NCI-H2171 (cell line): Measurements from ENCODE around the gene WDR64.
A peak's percentile ranks its signal among the peaks of the same experiment; 100 is the strongest.

ENCODE experiments used
- DNase-seq: peaks from one replicate; lab custom pipeline; 2025; lab: John Stamatoyannopoulos, UW

WDR64 gene

DNA sequence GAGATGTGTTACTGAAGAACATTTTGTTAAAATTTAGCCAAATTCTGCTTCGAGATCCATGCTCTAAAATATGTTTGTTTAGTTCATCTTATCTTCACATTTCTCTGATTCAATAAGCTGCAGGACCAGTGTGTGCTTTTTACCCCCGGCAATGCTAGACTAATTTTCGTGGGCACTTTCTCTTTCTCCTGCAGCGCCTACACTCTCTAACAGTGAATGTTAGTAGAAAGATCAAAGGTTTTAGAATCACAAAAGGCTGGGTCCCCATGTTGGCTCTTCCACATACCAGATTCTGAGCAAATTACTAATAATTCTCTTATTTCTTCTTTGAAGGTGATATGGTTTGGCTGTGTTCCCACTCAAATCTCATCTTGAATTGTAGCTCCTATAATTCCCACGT lies 20.4 kb upstream of the WDR64 start:
- no peak for DNase-seq

DNA sequence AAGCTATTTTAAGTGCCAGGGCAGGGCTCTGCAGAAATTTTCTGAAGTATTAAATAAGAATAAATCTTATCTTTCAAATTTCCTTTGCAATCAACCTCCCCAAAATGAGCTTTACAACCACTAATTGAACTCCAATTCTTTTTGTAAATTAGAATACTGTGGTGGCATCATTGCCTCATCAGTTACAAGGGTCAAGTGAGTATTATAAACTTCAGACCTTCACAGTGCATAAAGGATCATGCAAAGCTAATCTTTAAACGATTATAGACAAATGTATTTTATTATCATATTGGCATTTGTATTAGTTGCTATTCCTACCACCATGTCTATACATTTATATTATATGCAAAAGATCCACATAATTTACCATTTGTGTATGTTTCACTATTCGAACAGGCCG lies 19.1 kb upstream of the WDR64 start:
- no peak for DNase-seq

DNA sequence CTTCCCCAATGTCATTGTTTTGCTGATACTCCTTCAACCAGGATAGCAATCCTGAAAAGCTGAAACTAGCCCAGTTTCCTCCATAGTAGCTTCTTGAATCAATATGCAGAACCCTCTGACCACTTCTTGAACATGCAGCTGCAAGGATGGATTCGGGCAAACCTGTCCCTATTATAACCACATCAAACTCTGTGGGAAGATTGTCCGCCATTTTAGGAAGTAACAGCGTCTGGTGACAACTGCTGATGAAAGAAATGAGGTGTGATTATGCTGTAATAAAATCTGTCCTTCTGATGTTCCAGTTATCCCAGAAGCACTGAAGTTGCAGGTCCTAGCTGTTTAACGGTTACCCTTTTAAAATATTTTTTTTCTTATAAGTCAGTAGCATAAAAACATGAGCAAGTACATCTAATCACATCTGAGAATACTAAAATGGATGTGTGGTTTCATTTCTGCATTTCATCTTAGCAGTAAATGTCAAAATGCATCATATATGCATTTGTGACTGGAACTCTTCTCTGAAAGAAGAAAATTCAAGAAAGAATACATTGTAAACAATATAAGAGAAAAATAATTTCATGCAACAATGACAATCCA lies 16.4 kb upstream of the WDR64 start:
- DNase-seq, result no peak

DNA sequence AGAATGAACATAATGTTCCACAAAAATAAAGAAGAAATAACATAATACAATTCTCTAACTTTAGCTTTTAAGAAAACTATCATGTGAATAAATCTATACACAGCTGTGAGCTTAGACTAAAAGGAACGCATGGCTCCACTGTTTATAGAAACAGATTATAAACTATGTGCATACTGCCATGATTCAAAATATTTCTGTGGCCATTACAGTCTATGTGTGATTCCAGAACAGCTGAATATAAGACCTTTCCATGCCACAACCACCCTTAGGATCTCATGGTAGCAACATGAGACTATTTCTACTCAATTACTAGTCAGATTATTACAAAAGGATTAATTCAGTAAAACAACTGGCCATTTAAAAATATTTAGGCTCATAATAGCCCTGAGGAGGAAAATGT lies 15.8 kb upstream of the WDR64 start:
- DNase-seq, result no peak

DNA sequence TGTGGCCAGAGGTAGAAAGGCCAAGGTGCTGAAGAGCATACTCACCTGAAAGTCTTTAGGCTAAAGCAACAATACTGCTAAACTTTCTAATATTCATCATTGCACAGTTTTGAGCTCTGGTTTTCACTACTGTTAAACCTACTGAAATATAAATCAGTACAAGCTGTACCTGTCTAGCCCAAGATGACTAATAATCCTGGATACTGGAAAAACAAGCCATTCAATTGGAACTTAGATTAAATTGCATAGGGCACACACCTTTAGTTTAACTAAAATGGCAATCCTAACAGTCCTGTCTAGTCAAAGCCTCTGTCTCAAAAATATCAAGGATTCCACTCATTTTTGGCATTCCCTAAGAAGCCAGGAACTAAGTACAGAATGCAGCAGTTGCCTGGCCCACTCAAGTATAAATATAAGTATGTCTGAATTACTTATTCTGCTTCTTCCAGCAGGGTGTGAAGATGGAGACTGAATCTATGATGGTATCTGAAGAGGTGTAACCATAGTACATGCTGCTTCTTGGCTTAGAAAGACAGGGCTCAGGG lies 15.0 kb upstream of the WDR64 start:
- DNase-seq, result no peak

DNA sequence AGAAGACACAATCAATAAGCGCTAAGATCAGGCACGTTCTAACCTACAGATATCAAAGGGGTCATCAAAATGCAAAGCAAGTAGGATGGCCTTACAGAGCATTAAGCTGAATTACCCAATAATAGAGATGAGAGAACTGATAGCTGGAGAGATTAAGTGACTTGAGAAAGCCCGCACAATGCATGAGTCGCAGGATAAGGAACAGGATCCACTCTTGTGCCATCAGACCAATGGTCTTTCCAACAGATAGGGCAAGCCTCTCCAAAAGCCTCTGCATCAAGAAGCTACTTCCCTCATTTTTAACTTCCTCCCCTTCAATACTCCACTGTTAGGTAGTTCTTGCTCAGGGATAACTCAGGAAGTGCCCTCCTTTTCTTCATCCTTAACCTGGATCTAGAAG lies 14.5 kb upstream of the WDR64 start:
- no peak for DNase-seq

DNA sequence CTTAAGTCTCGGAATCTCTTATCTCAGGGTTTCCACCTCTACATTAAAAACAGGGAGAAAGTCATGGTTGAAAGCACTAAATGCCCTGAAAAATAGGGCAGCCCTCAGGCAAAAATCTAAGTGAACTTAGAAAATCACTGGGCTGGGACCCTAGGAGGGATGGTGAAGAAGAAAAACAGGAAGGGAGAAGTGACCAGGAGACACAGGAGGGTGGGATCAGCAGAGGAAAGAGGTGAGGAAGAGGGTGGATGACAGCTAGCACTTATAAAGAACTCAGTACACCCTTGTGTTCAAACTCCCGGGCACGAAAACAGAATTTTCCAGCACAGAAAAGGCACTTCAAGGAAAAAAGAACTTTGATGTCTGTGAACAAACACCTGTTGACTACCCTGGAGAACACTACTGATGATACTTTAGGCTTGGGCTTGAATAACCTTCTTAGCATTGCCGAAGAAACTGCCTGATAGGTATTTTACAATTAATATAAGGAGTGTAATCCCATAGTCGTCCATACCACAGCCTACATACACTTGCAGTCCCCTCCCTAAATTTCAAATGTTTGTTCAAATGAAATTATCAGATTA lies 13.9 kb upstream of the WDR64 start:
- no peak for DNase-seq

DNA sequence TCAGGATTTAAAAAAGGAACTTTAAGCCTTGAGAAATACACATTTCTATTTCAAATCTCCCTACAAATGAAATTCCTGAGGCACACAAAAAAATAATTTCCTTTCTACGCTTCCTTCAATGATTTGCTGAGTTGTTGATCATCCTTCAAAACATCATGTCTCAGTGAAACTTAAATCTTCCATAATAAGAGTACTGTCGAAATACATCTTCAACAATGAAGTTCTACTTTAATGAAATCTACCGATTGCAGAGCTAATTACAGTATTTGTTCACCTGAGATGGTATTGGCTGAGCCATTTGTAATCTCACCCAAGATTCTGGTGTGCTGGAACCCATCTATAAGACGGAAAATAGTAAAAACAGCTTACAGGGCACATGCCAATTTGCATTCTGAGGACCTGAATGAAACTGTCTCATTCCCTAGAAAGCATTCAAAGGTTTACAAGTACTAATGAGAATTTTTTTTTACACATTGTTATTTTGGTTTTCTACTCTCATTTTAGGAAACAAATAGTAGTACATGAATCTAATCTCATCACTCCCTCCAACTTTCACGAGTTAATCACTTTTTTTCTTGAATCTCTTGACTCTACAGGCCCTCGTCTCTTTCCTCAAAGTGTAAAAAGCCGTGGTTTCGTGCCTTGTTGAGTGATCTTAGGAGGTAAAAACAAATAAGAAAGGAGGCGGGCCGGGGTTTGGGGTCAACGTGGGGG lies 13.0 kb upstream of the WDR64 start:
- no peak for DNase-seq

DNA sequence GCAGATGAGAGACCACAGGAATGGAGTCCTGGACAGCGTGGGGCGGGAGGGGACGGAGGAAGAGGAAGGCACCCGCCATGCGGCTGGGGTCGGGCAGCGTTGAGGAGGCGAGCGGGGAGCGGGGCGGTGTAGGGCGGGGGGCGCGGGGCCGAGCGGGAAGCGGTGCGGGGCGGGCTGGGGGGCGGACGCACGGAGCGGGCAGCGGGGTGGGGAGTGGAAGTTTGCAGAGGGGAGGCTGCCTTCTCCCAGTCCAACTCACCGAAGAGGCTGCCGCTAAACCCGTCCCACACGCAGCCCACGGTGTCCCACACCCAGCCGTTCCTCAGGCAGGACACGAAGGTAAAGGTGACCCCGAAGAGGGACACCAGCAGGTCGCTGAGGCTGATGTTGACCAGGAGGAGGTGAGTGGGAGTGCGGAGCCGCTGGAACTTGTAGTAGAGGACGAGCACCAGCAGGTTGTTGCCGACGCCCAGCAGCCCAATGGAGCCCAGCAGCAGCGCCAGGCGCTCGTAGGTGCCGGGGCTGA lies 12.4 kb upstream of the WDR64 start:
- no peak for DNase-seq

DNA sequence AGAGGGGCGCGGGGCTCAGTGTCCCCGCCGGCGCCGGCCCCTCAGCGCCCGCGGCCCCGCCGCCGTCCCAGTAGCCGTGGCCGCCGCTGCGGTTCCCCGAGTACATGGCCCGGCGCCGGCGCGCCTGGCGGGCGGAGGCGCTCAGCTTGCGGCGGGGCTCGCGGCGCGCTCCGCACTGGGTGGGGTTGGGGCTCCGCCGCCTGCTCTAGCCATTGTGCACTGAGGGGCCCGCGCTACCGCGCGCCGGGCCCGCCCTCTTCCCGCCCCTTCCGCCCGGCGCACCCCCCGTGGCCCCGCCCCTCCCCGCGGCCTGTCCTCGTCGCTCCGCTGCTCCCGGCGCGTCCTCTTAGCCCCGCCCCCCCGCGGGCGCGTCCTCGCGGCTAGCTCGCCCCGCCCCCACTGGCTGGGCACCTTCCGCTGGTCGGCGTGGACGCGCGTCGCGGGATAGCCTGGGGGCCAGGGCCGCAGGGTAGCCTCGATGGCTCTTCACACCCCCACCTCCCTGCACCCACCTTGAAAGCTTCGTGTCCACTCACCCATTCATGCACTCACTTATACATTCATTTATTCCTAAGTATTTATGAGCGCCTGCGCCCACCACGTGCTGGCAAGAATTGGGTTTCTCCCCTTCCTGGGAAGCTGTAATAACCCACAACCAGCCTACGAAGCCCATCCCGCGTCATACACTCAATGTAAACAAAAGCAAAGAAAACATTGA lies 11.8 kb upstream of the WDR64 start, which contains the start of the genes CHML and OPN3:
CHML (minus strand) TSS at position 221 of the 718 bp plus-strand sequence. CDS start 4,603 bp downstream, outside the sequence.
OPN3 (minus strand) TSS at position 221 of the 718 bp plus-strand sequence; CDS start at position 106, 115 bp downstream.
- DNase-seq, result peak; percentile 92

DNA sequence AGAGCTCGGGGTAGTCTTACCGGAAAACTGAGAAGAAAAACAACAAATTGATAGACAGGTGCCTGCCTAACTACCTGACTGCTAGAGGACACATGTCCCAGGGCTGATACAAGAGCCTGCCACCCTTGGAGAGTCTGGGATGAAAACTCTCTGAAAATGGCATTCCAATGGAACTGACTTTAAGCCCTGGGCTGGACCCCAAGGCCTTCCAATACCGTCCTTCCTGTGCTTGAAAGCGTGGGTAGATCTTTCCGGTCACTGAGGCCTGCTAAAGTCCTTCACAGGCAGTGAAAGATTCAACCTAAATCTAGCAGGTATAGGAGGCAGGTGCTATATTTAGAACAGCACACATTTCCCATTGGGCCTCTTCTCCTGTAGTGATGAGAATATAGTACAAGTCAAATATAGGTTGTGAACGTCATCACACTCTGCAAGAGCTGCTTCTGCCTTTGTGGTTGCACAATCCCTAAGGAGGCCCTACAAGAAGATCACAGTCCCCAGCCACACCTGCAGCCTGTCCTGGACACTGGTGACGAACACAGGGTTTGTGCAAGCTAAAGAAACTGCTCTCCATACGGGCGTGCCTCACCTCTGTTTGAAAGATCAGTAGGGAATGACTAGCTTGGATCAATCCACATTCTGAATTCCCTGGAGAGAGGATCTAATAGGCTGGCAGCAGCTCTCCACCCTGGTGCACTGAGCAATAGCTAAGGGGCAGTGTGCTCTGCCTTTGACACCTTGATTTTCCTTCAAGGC lies 11.0 kb upstream of the WDR64 start:
- DNase-seq, result no peak

DNA sequence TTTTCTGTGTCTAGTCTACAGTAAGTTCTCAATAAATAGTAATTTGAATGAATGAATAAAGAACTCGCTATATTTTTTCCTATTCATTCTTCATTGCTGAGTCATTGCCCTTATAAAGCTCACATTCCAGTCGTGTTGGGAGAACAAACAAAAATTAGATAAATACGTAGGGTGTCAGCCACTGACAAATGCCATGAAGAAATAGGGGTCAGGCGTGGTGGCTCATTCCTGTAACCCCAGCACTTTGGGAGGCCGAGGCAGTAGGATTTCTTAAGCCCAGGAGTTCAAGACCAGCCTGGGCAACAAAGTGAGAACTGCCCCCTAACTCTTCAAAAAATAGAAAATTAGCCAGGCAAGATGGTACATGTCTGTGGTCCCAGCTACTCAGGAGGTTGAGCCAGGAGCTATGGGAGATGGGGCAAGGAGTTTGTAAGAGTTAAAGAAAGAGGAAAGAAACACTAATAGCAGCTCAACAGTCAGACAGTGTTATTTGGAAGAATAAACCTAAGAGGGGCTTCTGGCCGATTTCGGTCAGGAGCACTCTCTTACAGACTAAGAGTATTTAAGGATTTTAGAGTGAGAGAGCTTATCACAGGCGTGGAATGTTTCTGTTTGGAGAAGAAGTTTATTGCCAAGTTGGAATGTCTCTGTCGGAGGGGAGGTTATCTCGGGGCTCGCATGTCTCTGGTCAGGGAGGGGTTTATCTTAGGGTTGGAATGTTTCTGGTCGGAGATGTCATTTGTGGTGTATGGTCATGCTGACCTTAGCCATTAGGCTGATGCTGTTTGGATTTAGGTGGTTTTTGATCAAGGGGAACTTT lies 10.1 kb upstream of the WDR64 start:
- DNase-seq, result no peak

DNA sequence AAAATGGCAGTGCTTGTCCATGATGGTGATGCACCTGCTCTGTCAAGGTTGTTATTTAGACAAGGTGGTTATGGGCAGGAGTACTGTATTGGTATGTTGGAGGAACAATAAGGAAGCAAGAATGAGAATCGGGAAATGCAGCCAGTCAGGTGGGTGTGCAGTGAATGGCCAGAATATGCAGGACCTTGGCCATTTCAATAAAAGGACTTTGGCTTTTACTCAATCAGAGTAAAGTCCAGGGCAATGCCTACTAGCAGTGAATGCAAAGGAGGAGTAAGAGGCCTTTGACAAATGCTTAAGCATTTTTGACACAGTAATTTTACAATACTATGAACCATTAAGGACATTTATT lies 9.5 kb upstream of the WDR64 start:
- no peak for DNase-seq

DNA sequence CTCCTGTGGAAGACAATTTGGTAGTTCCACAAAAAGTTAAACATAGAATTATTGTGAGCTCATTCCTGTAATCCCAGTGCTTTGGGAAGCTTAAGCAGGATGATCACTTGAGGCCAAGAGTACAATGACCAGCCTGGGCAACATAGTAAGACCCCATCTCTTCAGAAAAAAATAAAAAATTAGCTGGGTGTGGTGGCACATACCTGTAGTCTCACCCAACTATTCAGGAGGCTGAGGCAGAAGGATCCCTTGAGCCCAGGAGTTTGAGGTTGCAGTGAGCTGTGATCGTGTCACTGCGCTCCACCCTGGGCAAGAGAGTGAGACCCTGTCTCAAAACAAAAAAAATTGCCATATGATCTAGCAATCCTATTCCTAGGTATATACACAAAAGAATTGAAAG lies 7.8 kb upstream of the WDR64 start:
- DNase-seq, result no peak

DNA sequence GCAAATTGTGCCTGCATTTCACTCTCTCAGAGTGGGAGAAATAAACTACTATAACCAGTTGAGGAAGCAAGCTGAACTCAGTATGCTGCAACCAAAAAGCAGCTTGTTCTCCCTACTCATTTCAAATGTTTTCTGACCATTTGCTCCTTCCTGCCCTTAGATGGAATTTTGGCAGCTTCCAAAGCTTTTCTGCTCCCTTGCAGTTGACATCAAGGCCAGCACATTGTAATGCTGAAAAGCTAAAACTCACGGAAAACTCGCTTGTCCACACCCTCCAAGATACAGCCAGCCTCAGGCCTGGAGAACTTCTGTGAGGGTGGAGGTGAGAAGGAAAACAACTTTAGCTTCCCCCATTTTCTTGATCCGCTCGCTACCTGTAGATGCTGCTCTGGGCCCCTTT lies 6.9 kb upstream of the WDR64 start:
- no peak for DNase-seq

DNA sequence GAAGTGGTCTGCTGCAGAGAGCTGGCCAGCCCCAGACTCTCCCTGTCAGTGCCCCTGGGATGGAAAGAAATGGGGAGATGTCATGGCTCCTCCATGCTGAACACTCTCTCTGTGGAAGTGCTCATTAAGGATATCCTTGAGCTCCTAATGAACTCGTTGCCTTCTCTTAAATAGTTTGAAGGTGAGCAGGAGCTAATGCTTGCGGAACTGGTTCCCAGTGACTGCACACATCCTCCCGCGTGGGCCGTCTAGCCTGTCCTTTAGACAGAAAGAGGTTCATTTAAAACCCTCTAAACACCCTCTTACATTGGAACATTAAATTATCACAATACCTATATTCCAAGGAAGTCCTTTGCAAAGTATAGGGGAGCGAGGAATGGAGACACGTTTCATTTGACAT lies 5.9 kb upstream of the WDR64 start:
- DNase-seq, result no peak

DNA sequence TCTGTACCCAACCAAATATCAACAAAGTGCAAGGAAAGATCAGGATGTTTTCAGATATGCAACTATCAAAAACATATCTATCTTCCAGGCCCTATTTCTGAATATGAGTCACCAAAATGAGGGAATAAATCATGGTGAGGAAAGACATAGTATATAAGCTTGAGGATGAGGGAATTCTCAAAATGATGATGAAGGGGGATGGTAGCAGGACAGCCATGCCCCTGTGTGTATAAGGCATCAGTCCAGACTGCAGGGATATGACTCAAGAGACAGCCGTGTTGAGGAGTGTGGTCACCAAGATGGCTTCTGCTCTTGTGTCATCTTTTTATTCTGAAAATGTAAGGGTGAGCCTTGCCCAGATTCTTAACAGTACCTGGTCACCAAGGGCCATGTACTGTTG lies 4.4 kb upstream of the WDR64 start:
- DNase-seq, result no peak

DNA sequence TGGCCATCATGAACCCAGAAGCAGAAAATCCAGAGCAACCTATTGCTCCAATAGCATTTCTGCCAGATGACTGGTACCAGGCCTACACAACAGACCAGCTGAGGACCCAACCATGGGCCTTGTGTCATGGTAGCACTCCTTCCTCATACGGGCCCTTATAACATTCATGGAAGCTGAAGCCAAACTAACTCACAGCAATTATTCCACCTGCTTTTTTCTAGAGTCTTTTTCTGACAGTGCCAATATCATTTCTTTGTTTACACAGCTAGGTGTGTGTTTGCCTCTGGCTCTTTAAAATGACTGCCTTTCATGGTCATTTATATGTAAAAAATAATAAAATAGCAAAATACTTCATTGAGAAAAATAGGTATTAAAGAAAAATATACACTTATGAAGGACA lies 3.9 kb upstream of the WDR64 start:
- DNase-seq, result no peak

DNA sequence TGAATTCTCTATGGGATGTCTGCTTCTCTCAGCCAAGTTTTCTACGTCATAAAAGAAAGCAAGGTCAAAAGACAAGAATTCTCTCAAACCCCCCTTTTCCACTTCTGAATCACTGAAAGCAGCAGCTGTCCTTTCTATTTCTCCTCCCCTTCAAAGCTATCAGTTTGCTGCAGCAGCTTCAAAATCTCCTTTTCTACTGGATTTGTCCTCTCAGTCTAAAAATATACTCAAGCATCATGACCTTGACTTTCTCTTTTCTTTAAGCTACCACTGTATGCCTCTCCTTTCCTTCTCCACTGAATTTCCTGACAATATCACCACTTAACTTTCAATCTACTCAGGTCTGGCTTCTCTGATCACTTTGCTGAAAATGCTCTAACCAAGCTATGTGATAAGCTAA lies 1.9 kb downstream of the WDR64 start:
- no peak for DNase-seq

DNA sequence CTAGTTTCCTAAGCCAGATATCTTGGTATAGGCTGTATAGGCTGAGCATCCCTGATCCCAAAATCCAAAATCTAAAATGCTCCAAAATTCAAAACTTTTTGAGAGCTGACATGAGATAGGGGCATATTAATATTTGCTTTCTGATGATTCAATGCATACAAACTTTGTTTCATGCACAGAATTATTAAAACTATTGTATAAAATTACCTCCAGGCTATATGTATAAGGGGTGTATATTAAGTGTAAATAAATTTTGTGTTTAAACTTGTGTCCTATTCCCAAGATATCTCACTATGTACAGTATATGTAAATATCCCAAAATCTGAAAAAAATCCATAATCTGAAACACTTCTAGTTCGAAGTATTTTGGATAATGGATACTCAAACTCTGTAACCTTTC lies 2.6 kb downstream of the WDR64 start:
- DNase-seq, result no peak
